GM18867 (cell line): ENCODE data around the gene TAF3.
A peak's percentile ranks its signal among the peaks of the same experiment; 100 is the strongest.

Experiments used
- ATAC-seq: cut with Tn5 transposase; IDR thresholded peaks from one replicate; pipeline ENCODE4 v1.9.1; 2021; ENCODE audit warnings: mild to moderate bottlenecking, moderate library complexity; ENCODE audit not compliant: unreplicated experiment

The TAF3 gene

GRCh38 chr10:8043569-8044306 lies 225.4 kb downstream of the TAF3 start:
- ATAC-seq: no peak

- ATAC-seq: no peak
Measured at GRCh38 chr10:8044331-8044907, 226.1 kb downstream of the TAF3 start.

- ATAC-seq: no peak
Measured at GRCh38 chr10:8044908-8045725, 226.8 kb downstream of the TAF3 start.

DNA sequence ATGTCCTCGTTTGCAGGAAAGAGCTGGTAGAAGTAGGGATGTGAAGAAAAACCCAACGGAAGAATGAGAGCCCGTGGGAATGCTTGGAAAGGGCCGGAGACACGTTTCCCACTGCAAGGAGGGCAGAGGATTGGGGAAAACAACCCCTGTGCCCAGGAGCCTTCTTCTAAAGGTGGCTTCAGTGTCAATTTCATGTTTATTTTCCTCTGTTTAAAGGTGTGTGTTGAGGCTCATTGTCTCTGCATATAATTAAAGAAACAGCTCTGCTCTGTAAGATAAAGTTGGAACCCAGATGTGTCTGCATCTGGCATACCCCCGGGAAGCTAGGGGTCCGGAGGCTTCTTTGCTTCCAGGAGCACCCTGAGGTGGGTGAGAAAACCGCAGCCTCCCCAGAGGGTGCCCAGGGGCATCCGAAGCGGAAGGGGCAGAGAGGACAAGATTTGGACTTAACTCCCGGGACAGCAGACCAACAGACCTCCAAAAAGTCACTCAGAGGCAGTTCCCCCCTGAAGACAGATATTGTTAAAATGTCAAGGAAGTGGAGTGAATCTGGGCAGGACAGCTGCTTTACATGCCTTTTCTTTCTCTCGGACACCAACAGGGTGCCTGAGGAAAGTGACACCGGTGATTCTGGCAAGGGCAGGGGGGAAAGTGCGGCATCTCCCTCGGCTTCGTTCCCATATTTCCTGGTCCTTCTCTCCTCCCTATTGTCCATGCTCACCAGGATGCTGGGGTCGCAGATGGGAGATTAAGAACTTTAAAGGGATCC lies 227.6 kb downstream of the TAF3 start:
- ATAC-seq: no peak

- no peak for ATAC-seq
Measured at GRCh38 chr10:8047452-8048280, 229.4 kb downstream of the TAF3 start.

DNA sequence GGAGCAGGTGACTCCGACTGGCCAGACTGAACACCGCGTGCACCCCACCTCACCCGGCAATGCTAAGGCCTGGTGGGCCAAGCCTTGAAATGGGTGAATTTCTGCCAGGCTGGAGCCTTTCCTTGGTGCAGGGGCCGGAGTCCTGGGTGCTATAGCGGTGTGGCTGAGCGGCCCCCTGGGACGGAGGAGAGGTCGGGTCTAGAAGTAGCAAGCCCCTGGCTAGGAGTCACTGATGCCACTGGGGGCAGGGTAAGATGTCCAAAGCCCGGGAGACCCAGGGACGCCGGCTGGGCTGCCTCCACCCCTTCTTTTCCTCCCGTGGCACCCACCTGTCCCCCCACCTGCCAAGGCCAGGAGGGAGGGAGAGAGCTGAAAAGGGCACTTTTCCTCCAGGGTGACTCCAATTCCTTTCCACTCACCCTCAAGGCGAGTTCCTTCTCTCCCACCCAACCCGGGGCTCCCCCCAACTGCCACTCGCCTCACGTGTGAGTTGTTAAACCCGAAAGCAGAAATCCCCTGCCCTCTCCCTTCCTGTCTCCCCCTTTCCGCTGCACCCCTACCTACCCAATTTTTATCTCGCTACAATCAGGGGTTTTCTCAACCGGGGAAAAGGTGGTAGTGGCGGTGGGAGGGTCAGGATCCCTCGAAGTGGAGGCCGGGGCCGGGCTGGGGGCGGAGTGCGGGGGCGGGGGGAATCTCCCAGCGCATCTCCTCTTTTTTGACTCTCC lies 230.1 kb downstream of the TAF3 start:
- no peak for ATAC-seq

DNA sequence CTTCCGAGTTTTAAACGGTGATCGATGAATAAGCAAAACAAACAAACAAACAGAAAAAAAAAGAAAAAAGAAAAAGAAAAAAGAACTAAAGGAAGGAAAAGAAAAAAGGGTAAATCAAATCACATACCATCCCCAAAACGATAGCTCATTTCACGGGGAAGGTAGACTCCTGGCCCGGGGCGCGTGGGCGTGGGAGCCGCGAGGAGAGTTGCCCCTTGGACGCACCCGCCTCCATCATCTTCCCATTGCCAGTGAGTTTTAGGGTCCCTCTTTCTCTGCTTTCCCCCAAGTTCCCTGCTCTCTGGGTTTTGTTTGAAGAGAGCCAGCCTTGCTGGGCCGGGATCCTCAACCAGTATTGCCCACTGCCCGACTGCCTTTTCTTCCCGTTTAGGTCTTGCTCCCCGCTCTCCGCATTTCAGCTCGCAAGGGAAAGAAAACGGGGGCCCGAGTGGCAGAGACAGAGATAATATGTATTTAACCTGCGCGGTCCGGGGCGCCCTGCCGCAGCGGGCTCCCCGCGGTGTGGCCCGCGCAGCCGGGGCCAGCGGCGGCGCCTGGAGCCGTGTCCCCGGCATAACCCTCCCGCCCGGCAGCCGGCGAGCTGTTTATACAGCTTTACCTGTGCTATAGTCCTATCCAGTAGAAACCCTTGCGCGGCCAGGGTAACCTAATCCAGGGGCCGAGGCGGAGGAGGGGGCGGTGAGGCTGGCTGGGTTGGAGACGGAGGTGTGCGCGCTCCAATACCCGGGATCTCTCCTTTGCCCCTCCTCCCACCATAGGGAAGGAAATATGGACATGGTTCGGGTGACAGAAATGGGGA lies 230.9 kb downstream of the TAF3 start:
- no peak for ATAC-seq

GRCh38 chr10:8049865-8050555 lies 231.7 kb downstream of the TAF3 start:
- no peak for ATAC-seq

- no peak for ATAC-seq
Measured at GRCh38 chr10:8050556-8051108, 232.3 kb downstream of the TAF3 start.

GRCh38 chr10:8051109-8051821 lies 233.0 kb downstream of the TAF3 start:
- no peak for ATAC-seq

DNA sequence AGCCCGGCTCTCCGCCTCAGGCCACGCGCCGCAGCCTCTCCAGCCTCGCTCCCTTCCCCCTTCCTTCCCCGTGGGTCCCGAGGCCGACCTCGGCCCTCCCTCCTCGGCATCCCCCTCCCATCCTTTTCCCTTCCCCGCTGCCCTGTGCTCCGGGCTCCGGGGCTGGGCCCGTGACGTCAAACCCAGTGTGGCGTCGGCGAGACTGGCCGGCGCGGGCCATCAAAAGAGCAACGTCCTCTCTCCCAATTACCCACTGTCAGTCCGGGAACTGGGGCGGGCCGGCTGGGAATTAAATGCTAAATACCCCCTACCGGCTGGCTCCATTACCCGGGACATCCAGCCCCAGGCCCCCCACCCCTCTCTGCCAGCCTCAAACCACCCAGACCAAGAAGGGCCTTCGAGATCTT lies 233.5 kb downstream of the TAF3 start:
- ATAC-seq: no peak

DNA sequence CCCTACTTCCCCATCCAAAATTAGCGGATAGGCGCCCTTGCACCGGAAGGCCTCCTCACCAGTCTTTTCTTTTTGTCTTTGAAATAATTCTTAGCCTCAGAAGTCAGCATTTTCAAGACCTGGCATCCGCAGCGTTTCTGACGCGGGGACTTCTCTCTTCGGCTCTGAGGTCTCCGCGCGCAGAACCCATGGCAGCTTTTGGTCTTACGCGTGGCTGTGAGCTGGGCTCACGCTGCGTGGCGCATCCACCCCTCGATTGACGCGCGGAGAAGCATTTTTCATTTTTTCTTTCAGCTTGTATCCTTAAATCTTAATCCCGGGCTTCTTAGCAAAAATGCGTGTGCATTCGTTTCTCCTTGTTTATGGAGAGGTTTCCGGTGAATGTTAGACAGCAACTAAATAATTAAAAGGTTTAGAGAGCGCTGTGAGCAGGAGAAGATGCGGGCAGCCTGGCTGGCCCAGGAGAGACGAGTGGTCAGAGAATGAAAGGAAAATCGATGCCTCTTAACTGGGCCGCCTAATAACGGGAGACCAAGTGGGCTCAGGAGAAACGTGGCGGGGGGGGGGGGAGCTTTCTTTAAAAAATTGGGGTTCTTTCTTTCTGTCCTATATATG lies 234.1 kb downstream of the TAF3 start:
- no peak for ATAC-seq

DNA sequence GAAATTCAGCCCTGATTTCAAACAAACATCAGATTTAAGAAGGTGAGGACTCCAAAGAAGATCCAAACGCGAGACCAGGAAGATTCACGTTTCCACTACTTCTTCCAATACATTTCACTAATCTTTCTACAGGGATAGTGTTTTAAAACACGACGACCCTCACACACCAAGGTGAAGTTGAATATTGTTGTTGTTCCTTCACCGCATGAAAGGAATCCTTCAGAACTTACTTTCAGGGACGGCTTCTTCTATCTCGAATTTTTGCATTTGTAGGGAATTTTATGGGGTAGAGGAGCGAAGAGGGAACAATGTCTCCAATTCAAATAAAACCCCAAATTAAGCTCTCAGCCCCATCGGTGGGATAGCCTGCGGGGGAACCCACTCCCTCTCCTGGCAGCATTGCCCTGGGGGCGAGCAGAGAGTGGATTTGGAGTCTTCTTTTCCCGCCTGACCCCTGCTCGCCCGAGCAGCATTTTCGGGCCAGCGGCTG lies 234.7 kb downstream of the TAF3 start:
- ATAC-seq: no peak

- ATAC-seq: peak; percentile 83
Measured at GRCh38 chr10:8053446-8054243, 235.3 kb downstream of the TAF3 start.

DNA sequence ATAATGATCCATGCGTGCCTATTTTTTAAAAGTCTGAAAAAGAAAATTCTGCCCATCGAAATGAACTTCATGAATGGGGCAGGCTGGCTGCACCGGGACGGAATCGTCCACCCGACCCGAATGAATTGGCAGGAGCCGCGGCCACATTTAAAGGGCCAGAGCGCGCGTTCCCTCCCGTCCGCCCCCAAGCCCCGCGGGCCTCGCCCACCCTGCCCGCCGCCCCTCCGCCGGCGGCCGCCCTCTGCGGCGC lies 235.9 kb downstream of the TAF3 start:
- ATAC-seq: peak; percentile 19
